ENCODE data around the gene LCN1.

LCN1 gene

GRCh38 chr9:135480940-135481310 lies 40.3 kb upstream of the LCN1 start:
- Histone ChIP-seq H3K4me1 (ENCODE audit: control insufficient read depth, insufficient read depth, low read length) (peaks cover 16% of the 10 kb centered on the region), H3K9me3 (ENCODE audit: control insufficient read depth in 2 of 2, low read length in 2 of 2) (no peaks in the 10 kb centered on the region), H3K9ac (ENCODE audit: low read length in 2 of 2) (peak overlapping the region; percentile 55 to 62), H3K4me3 (ENCODE audit: low read length in 2 of 2) (peak overlapping the region; percentile 40 to 78), H3K27ac (ENCODE audit: low read length) (no peak overlapping the region), H3K27me3 (ENCODE audit: control insufficient read depth in 1 of 2, insufficient read depth in 2 of 2, low read length in 2 of 2) (no peaks in the 10 kb centered on the region), H3K36me3 (ENCODE audit: control insufficient read depth in 2 of 2, insufficient read depth in 2 of 2, low read length in 2 of 2) (peaks cover 7 to 12% of the 10 kb centered on the region in 2 donors)

- H3K27ac ChIP-seq (ENCODE audit: low read length), result no peak overlapping the region
- H3K9ac ChIP-seq (ENCODE audit: low read length in 2 of 2), result no peak overlapping the region
- H3K9me3 ChIP-seq (ENCODE audit: control insufficient read depth in 2 of 2, low read length in 2 of 2), result no peaks in the 10 kb centered on the region
- peaks cover 7 to 18% of the 10 kb centered on the region in 2 donors for H3K36me3 ChIP-seq (ENCODE audit: control insufficient read depth in 2 of 2, insufficient read depth in 2 of 2, low read length in 2 of 2)
- H3K27me3 ChIP-seq (ENCODE audit: control insufficient read depth in 1 of 2, insufficient read depth in 2 of 2, low read length in 2 of 2), result no peaks in the 10 kb centered on the region
- no peak overlapping the region for H3K4me3 ChIP-seq (ENCODE audit: low read length in 2 of 2)
- H3K4me1 ChIP-seq (ENCODE audit: control insufficient read depth, insufficient read depth, low read length), result peaks cover 16% of the 10 kb centered on the region
These were observed 39.1 kb upstream of the LCN1 start for GRCh38 chr9:135482015-135482754.

GRCh38 chr9:135484460-135485277 lies 36.6 kb upstream of the LCN1 start:
- Histone ChIP-seq H3K9me3 (ENCODE audit: control insufficient read depth in 2 of 2, low read length in 2 of 2) (no peaks in the 10 kb centered on the region), H3K27me3 (ENCODE audit: control insufficient read depth in 1 of 2, insufficient read depth in 2 of 2, low read length in 2 of 2) (no peaks in the 10 kb centered on the region), H3K36me3 (ENCODE audit: control insufficient read depth in 2 of 2, insufficient read depth in 2 of 2, low read length in 2 of 2) (peaks cover 10 to 25% of the 10 kb centered on the region in 2 donors), H3K4me1 (ENCODE audit: control insufficient read depth, insufficient read depth, low read length) (peaks cover 10% of the 10 kb centered on the region), H3K27ac (ENCODE audit: low read length) (no peak overlapping the region), H3K9ac (ENCODE audit: low read length in 2 of 2) (no peak overlapping the region), H3K4me3 (ENCODE audit: low read length in 2 of 2) (no peak overlapping the region)

DNA sequence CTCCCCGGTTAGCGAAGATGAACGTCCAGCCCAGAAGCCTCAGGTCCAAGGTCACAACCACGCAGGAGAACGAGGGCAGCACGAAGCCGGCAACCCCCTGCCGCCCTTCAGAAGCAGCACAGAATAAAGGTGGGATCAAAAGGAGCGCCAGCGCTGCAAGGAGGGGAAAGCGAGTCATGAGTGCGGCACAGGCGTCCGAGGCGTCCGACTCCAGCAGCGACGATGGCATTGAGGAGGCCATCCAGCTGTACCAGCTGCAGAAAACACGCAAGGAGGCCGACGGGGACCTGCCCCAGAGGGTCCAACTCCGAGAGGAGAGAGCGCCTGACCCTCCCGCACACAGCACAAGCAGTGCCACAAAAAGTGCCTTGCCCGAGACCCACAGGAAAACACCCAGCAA lies 35.9 kb upstream of the LCN1 start:
- Histone ChIP-seq H3K27me3 (ENCODE audit: control insufficient read depth in 1 of 2, insufficient read depth in 2 of 2, low read length in 2 of 2) (no peaks in the 10 kb centered on the region), H3K4me3 (ENCODE audit: low read length in 2 of 2) (no peak overlapping the region), H3K9ac (ENCODE audit: low read length in 2 of 2) (no peak overlapping the region), H3K4me1 (ENCODE audit: control insufficient read depth, insufficient read depth, low read length) (peaks cover 8% of the 10 kb centered on the region), H3K27ac (ENCODE audit: low read length) (no peak overlapping the region), H3K36me3 (ENCODE audit: control insufficient read depth in 2 of 2, insufficient read depth in 2 of 2, low read length in 2 of 2) (peaks cover 10 to 27% of the 10 kb centered on the region in 2 donors), H3K9me3 (ENCODE audit: control insufficient read depth in 2 of 2, low read length in 2 of 2) (no peaks in the 10 kb centered on the region)

DNA sequence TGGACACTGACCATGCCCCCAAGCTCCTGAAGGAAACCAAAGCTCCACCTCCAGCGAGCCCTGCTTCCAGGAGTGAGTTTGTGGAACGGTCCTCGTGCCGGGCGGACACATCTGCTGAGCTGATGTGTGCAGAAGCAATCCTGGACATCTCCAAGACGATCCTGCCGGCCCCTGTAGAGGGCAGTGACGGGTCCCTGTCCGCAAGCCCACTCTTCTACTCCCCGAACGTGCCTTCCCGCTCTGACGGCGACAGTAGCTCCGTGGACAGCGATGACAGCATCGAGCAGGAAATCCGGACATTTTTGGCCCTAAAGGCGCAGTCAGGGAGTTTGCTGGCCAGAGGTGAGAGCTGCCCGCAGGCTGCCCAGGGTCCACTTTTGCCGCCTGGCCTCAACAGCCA lies 35.4 kb upstream of the LCN1 start:
- Histone ChIP-seq H3K9me3 (ENCODE audit: control insufficient read depth in 2 of 2, low read length in 2 of 2) (no peaks in the 10 kb centered on the region), H3K4me1 (ENCODE audit: control insufficient read depth, insufficient read depth, low read length) (peaks cover 4% of the 10 kb centered on the region), H3K27me3 (ENCODE audit: control insufficient read depth in 1 of 2, insufficient read depth in 2 of 2, low read length in 2 of 2) (no peaks in the 10 kb centered on the region), H3K36me3 (ENCODE audit: control insufficient read depth in 2 of 2, insufficient read depth in 2 of 2, low read length in 2 of 2) (peaks cover 10 to 27% of the 10 kb centered on the region in 2 donors), H3K4me3 (ENCODE audit: low read length in 2 of 2) (no peak overlapping the region), H3K9ac (ENCODE audit: low read length in 2 of 2) (no peak overlapping the region), H3K27ac (ENCODE audit: low read length) (no peak overlapping the region)

- Histone ChIP-seq H3K27me3 (ENCODE audit: control insufficient read depth in 1 of 2, insufficient read depth in 2 of 2, low read length in 2 of 2) (no peaks in the 10 kb centered on the region), H3K36me3 (ENCODE audit: control insufficient read depth in 2 of 2, insufficient read depth in 2 of 2, low read length in 2 of 2) (peaks cover 10 to 27% of the 10 kb centered on the region in 2 donors), H3K4me1 (ENCODE audit: control insufficient read depth, insufficient read depth, low read length) (no peaks in the 10 kb centered on the region), H3K4me3 (ENCODE audit: low read length in 2 of 2) (no peak overlapping the region), H3K9ac (ENCODE audit: low read length in 2 of 2) (no peak overlapping the region), H3K27ac (ENCODE audit: low read length) (no peak overlapping the region), H3K9me3 (ENCODE audit: control insufficient read depth in 2 of 2, low read length in 2 of 2) (no peaks in the 10 kb centered on the region)
These were observed 34.8 kb upstream of the LCN1 start for GRCh38 chr9:135486267-135487065.

DNA sequence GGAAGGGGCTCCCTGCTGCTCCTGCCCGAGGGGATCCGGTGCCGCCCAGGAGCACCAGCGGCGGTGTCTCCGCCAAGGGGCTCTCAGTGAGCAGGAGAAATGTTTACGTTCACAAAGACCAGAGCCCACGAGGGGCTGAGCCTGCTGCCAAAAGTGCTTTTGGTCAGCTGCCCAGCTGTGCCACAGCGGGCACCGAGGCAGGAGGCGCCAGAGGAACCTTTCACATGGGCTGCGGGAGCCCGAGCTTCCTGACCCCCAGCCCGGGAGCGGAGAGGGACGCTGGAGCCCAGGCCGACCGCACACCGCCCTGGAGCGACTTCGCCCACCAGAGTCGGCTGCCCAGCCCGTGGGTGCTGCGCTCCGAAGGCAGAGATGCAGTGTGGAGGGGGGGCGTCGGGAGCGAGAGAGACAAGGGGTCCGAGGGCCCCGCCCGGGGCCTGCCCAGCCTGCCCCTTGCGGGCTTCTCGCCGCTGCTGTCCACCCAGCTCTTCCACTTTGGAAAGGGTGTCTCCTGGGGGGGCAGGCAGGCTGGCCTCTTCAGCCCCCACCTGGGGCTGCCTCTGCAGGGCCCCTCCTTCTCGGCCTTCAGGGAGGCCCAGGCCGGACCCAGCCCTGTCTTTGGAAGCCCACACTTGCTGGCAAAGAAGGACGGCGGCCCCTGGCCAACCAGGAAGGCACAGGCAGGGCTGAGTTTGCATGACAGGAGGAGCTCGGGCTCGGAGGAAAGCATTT lies 33.8 kb upstream of the LCN1 start:
- H3K4me1 ChIP-seq (ENCODE audit: control insufficient read depth, insufficient read depth, low read length), result no peaks in the 10 kb centered on the region
- peaks cover 10 to 27% of the 10 kb centered on the region in 2 donors for H3K36me3 ChIP-seq (ENCODE audit: control insufficient read depth in 2 of 2, insufficient read depth in 2 of 2, low read length in 2 of 2)
- H3K4me3 ChIP-seq (ENCODE audit: low read length in 2 of 2), result no peak overlapping the region
- H3K27ac ChIP-seq (ENCODE audit: low read length), result no peak overlapping the region
- H3K27me3 ChIP-seq (ENCODE audit: control insufficient read depth in 1 of 2, insufficient read depth in 2 of 2, low read length in 2 of 2), result no peaks in the 10 kb centered on the region
- H3K9me3 ChIP-seq (ENCODE audit: control insufficient read depth in 2 of 2, low read length in 2 of 2), result no peaks in the 10 kb centered on the region
- H3K9ac ChIP-seq (ENCODE audit: low read length in 2 of 2), result no peak overlapping the region

GRCh38 chr9:135488013-135488330 lies 33.3 kb upstream of the LCN1 start:
- no peaks in the 10 kb centered on the region for H3K9me3 ChIP-seq (ENCODE audit: control insufficient read depth in 2 of 2, low read length in 2 of 2)
- H3K27me3 ChIP-seq (ENCODE audit: control insufficient read depth in 1 of 2, insufficient read depth in 2 of 2, low read length in 2 of 2), result no peaks in the 10 kb centered on the region
- no peak overlapping the region for H3K27ac ChIP-seq (ENCODE audit: low read length)
- H3K4me3 ChIP-seq (ENCODE audit: low read length in 2 of 2), result no peak overlapping the region
- no peak overlapping the region for H3K9ac ChIP-seq (ENCODE audit: low read length in 2 of 2)
- peaks cover 10 to 27% of the 10 kb centered on the region in 2 donors for H3K36me3 ChIP-seq (ENCODE audit: control insufficient read depth in 2 of 2, insufficient read depth in 2 of 2, low read length in 2 of 2)
- no peaks in the 10 kb centered on the region for H3K4me1 ChIP-seq (ENCODE audit: control insufficient read depth, insufficient read depth, low read length)

GRCh38 chr9:135488527-135488926 lies 32.7 kb upstream of the LCN1 start:
- Histone ChIP-seq H3K27me3 (ENCODE audit: control insufficient read depth in 1 of 2, insufficient read depth in 2 of 2, low read length in 2 of 2) (no peaks in the 10 kb centered on the region), H3K27ac (ENCODE audit: low read length) (no peak overlapping the region), H3K36me3 (ENCODE audit: control insufficient read depth in 2 of 2, insufficient read depth in 2 of 2, low read length in 2 of 2) (peaks cover 10 to 27% of the 10 kb centered on the region in 2 donors), H3K4me1 (ENCODE audit: control insufficient read depth, insufficient read depth, low read length) (no peaks in the 10 kb centered on the region), H3K4me3 (ENCODE audit: low read length in 2 of 2) (no peak overlapping the region), H3K9me3 (ENCODE audit: control insufficient read depth in 2 of 2, low read length in 2 of 2) (no peaks in the 10 kb centered on the region), H3K9ac (ENCODE audit: low read length in 2 of 2) (no peak overlapping the region)

- no peak overlapping the region for H3K27ac ChIP-seq (ENCODE audit: low read length)
- no peaks in the 10 kb centered on the region for H3K4me1 ChIP-seq (ENCODE audit: control insufficient read depth, insufficient read depth, low read length)
- H3K27me3 ChIP-seq (ENCODE audit: control insufficient read depth in 1 of 2, insufficient read depth in 2 of 2, low read length in 2 of 2), result no peaks in the 10 kb centered on the region
- H3K9ac ChIP-seq (ENCODE audit: low read length in 2 of 2), result no peak overlapping the region
- H3K36me3 ChIP-seq (ENCODE audit: control insufficient read depth in 2 of 2, insufficient read depth in 2 of 2, low read length in 2 of 2), result peaks cover 10 to 24% of the 10 kb centered on the region in 2 donors
- H3K4me3 ChIP-seq (ENCODE audit: low read length in 2 of 2), result no peak overlapping the region
- no peaks in the 10 kb centered on the region for H3K9me3 ChIP-seq (ENCODE audit: control insufficient read depth in 2 of 2, low read length in 2 of 2)
These were observed 31.9 kb upstream of the LCN1 start for GRCh38 chr9:135489188-135489906.

All from stomach smooth muscle (tissue), 2 donors.